Measurements from ENCODE around the gene RPRD1B.

- TF ChIP-seq CTCF (IDR thresholded peaks at IDR 0.05), result no peak
- TF ChIP-seq POLR2A (IDR thresholded peaks at IDR 0.05), result no peak
These were observed 75.5 kb downstream of the RPRD1B start for GRCh38 chr20:38108986-38109541.

Data from esophagus squamous epithelium (tissue), 4 donors.